ENCODE measurements around the gene CSH2. TPM values are rescaled to one million over a fixed set of nuclear protein-coding genes. Genes with fewer than 3 reads are reported as not detected.

The CSH2 gene
- total RNA-seq, 1 experiment from 2014 or later: not detected

GRCh38 chr17:63840591-63841349, 32.7 kb downstream of the CSH2 start:
- no peak for TF ChIP-seq CTCF (conservative IDR thresholded peaks at IDR 0.05)
- Histone ChIP-seq H2AFZ (ENCODE audit: low read length) (no peak overlapping the region), H3K23me2 (ENCODE audit: insufficient read length, low read depth, low read length, poor library complexity, severe bottlenecking) (peaks cover 10% of the 10 kb centered on the region), H4K20me1 (ENCODE audit: control insufficient read depth, insufficient read depth, insufficient read length) (no peaks in the 10 kb centered on the region), H2BK120ac (ENCODE audit: low read depth, low read length, poor library complexity, severe bottlenecking) (no peak overlapping the region), H3K18ac (ENCODE audit: insufficient read length, low read depth, low read length) (no peak overlapping the region), H2BK15ac (ENCODE audit: low read depth, low read length) (no peak overlapping the region), H4K8ac (replicated peaks; ENCODE audit: insufficient read length, low read depth, low read length) (no peak overlapping the region), H3K79me1 (ENCODE audit: insufficient read depth, low read depth, low read length, poor library complexity, severe bottlenecking) (peaks cover 3% of the 10 kb centered on the region), H3K27ac (ENCODE audit: insufficient read length, low read depth, low read length) (no peak overlapping the region), H3K79me2 (ENCODE audit: insufficient read depth, low read length) (peaks cover 3% of the 10 kb centered on the region; the same call in 1 of the 2 replicates), H4K5ac (ENCODE audit: insufficient read length, low read depth, low read length) (no peak overlapping the region), H2BK12ac (ENCODE audit: insufficient read length, low read depth, low read length) (no peak overlapping the region), H3K27me3 (ENCODE audit: insufficient read depth, low read length) (no peaks in the 10 kb centered on the region), H3T11ph (ENCODE audit: low read length) (no peak overlapping the region), H3K4me1 (ENCODE audit: insufficient read depth, low read length) (no peaks in the 10 kb centered on the region; the same call in 1 of the 2 replicates), H2BK20ac (ENCODE audit: low read depth, low read length, poor library complexity, severe bottlenecking) (no peak overlapping the region), H3K4ac (ENCODE audit: low read depth, low read length) (no peak overlapping the region), H3K23ac (ENCODE audit: insufficient read length, low read depth, low read length) (no peak overlapping the region), H3K9ac (ENCODE audit: extremely low read depth, insufficient read length, low read length) (no peak overlapping the region), H3K56ac (ENCODE audit: insufficient read length, low read depth, low read length) (no peak overlapping the region), H4K91ac (ENCODE audit: insufficient read length, low read depth, low read length) (no peak overlapping the region), H3K4me2 (ENCODE audit: insufficient read depth, insufficient read length, low read length) (peak overlapping the region; percentile 64), H3K14ac (ENCODE audit: insufficient read depth, low read length) (no peak overlapping the region), H3K9me3 (ENCODE audit: control insufficient read depth, low read depth, low read length) (no peaks in the 10 kb centered on the region), H2BK5ac (ENCODE audit: insufficient read length, low read length) (no peak overlapping the region), H2AK5ac (ENCODE audit: insufficient read length, low read length) (no peak overlapping the region)
- peaks cover 22 to 40% of the 10 kb centered on the region in 2 experiments for H3K4me1 Mint-ChIP-seq
- peak overlapping the region; percentile 34 to 37 (median 36); a peak in 2 of 7 replicates for H3K27ac Mint-ChIP-seq
- H3K36me3 Mint-ChIP-seq (ENCODE audit: insufficient read depth in 1 of 3, low read depth in 3 of 3): peaks cover 10 to 20% (median 14%) of the 10 kb centered on the region in 3 experiments
- WGBS (ENCODE audit: extremely low coverage, insufficient read length, low lambda C conversion rate): no CpG with 5 or more reads among the region's 4 CpGs
- peak overlapping the region; percentile 96 for H3K4me3 Mint-ChIP-seq
- H3K27me3 Mint-ChIP-seq (ENCODE audit: low read depth): peaks cover 11% of the 10 kb centered on the region
- DNase-seq: no peak
- no peaks in the 10 kb centered on the region for H3K9me3 Mint-ChIP-seq

All from H9 (cell line).